ENCODE data around the gene RNF7.
"Not testable (repeated sequence)": the region's sequence is repeated elsewhere in the genome, so short reads cannot be mapped to it uniquely, and the experiment has no call there.

DNA sequence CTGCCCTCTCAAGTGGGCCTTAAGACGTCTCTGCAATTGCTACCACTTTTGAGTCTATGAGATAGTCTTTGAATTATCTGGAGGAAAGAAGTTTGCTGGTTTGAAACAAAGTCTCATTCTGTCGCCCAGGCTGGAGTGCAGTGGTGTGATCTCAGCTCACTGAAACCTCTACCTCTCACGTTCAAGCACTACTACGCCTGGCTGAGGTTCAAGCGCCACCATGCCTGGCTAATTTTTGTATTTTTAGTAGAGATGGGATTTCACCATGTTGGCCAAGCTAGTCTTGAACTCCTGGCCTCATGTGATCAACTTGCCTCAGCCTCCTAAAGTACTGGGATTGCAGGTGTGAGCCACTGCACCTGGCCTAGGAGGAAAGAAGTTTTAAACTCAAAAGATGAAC is 50.7 kb downstream of the RNF7 start:
- TF ChIP-seq, protein P1, sequence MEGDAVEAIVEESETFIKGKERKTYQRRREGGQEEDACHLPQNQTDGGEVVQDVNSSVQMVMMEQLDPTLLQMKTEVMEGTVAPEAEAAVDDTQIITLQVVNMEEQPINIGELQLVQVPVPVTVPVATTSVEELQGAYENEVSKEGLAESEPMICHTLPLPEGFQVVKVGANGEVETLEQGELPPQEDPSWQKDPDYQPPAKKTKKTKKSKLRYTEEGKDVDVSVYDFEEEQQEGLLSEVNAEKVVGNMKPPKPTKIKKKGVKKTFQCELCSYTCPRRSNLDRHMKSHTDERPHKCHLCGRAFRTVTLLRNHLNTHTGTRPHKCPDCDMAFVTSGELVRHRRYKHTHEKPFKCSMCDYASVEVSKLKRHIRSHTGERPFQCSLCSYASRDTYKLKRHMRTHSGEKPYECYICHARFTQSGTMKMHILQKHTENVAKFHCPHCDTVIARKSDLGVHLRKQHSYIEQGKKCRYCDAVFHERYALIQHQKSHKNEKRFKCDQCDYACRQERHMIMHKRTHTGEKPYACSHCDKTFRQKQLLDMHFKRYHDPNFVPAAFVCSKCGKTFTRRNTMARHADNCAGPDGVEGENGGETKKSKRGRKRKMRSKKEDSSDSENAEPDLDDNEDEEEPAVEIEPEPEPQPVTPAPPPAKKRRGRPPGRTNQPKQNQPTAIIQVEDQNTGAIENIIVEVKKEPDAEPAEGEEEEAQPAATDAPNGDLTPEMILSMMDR (IDR thresholded peaks at IDR 0.05; ENCODE audit: low read length), result not testable (repeated sequence)
- TF ChIP-seq EZH2 (IDR thresholded peaks at IDR 0.05; ENCODE audit: borderline replicate concordance, low read length), result not testable (repeated sequence)

Measured in OCI-LY1 (cell line).